Measurements from ENCODE around the gene DAPL1.

The DAPL1 gene

DNA sequence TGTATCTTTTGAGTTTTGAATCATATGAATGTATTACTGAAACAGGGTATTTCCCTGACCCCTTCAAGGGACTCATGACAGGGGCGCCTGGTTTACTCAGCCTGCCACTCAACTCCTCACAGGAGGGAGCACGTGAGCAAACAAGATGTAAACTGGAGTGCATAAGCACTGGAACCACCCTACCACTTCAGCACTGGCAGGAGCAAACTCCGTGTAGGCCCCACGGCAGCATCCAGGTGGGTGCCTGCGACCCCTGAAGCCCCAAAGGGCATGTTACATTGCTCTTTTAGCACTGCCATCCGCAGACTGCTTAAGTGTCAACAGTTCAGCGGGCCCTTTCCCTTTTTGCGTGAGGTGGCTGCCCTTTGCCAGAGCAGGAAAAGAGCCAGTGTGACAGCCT, 8.2 kb upstream of the DAPL1 start:
- TF ChIP-seq, protein P1, sequence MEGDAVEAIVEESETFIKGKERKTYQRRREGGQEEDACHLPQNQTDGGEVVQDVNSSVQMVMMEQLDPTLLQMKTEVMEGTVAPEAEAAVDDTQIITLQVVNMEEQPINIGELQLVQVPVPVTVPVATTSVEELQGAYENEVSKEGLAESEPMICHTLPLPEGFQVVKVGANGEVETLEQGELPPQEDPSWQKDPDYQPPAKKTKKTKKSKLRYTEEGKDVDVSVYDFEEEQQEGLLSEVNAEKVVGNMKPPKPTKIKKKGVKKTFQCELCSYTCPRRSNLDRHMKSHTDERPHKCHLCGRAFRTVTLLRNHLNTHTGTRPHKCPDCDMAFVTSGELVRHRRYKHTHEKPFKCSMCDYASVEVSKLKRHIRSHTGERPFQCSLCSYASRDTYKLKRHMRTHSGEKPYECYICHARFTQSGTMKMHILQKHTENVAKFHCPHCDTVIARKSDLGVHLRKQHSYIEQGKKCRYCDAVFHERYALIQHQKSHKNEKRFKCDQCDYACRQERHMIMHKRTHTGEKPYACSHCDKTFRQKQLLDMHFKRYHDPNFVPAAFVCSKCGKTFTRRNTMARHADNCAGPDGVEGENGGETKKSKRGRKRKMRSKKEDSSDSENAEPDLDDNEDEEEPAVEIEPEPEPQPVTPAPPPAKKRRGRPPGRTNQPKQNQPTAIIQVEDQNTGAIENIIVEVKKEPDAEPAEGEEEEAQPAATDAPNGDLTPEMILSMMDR (IDR thresholded peaks at IDR 0.05; ENCODE audit: borderline replicate concordance, insufficient read depth, low read depth, low read length) = no peak
- H3K4me3 ChIP-seq (ENCODE audit: low read depth, low read length) = no peak overlapping the region

DNA sequence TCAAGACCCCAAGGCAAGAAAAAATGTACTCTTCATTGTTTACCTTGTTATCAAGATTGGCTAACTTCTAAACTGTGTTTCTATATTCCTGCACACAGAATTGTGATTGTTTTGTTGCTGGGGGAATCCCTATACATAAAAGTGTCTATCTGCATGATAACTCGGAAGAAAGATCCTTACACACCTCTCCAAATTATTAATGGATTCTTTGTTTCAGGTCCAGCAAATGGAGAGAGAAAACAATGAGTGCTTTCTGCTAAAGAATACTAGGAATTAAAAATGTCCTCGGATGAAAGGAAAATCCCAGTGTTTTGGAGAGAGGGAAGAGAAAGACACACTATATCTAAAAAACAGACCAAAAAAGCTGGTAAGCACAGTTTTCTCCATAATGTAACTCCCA, 6.2 kb upstream of the DAPL1 start:
- no peak overlapping the region for H3K4me3 ChIP-seq (ENCODE audit: low read depth, low read length)
- TF ChIP-seq, protein P1 (IDR thresholded peaks at IDR 0.05; ENCODE audit: borderline replicate concordance, insufficient read depth, low read depth, low read length) = no peak

DNA sequence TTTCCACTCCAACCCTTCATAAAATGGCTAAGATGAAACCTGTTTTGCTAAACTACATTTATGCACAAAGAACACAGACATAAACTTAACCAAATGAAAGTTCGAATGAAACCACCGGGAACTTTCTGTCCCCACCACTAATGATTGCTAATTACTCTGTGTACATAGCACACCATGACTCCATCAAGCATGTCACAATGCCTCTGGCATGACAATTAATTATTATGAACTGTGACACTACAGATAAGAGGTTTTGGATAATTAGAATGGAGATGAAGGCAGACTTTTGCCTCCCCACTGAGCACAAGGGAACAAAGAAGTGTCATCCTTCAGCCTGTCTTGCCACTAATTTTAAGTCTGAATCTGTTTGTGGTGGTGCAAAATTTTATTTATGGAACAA, 1.5 kb downstream of the DAPL1 start:
- TF ChIP-seq, protein P1 (IDR thresholded peaks at IDR 0.05; ENCODE audit: borderline replicate concordance, insufficient read depth, low read depth, low read length) = no peak
- H3K4me3 ChIP-seq (ENCODE audit: low read depth, low read length) = no peak overlapping the region

DNA sequence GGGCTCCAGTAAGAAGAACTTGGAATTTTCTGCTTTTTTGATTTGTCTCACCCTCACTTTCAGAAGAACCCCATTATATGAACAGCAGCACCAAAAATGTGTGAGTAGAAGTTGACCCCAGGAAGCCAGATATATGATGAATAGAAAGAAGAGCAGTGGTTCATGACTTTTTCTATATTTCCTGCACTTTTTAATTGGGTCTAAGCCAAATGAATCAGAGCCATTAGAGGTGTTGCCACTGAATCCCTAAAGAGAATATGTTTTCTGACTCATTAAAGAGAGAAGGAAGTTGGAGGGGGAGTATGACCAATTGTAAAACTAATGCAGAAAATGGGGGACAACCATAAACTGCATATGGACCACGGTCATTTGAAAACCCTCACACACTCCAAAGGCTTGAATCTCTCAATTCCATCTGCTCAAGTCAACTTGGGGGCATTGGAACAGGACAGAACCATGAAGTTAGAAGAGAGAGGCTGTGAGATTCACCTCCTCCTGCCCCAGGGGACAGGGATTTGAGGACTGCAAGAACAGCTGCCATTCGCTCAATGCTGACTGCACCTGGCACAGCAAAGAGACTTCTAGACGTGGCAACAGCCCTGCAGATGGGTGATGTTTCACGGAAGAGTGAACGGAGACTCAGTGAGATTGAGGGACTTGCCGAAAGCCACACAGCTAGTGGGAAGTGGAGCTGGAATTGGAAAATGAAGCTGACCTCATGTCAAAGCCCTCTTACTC, 3.0 kb downstream of the DAPL1 start:
- TF ChIP-seq, protein P1 (IDR thresholded peaks at IDR 0.05; ENCODE audit: borderline replicate concordance, insufficient read depth, low read depth, low read length) = no peak
- H3K4me3 ChIP-seq (ENCODE audit: low read depth, low read length) = no peak overlapping the region

DNA sequence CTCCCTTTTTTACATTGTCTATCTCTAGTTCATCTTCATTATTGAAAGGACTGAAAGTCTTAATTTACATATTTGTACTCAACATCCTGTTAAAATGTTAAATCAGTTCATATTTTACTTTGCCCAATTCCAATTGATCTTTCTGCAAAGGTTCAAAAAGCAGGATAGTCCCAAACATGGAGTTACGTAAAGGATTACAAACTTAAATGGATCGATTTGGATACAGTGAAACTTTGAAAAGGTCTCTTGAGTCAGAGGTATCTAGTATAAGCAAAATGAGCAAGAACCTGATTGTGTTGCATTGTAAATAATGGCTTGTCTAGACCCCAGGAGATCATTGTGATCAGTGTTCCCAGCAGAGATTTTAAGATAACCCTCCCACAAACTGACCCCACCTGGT, 4.1 kb downstream of the DAPL1 start:
- no peak overlapping the region for H3K4me3 ChIP-seq (ENCODE audit: low read depth, low read length)
- TF ChIP-seq, protein P1 (IDR thresholded peaks at IDR 0.05; ENCODE audit: borderline replicate concordance, insufficient read depth, low read depth, low read length) = no peak

DNA sequence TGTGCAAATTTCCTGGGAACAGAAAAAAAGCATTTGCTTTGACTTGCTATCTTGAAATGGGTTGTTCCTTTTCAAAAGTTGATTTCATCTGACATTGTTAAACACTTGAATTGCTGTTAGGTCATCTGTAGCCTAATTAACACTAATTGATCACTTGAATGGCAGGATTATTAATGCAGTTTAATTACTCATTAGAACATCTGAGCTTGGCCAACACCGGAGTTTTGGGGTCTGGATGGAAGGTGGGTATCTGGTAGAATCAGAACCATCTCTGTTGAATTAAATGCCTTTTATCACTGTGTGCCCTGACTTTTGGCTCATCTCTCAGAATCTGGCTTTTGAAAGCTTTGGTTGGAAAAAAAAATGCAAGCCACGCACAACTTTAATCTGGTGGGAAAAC, 8.4 kb downstream of the DAPL1 start:
- TF ChIP-seq, protein P1 (IDR thresholded peaks at IDR 0.05; ENCODE audit: borderline replicate concordance, insufficient read depth, low read depth, low read length) = no peak
- no peak overlapping the region for H3K4me3 ChIP-seq (ENCODE audit: low read depth, low read length)

DNA sequence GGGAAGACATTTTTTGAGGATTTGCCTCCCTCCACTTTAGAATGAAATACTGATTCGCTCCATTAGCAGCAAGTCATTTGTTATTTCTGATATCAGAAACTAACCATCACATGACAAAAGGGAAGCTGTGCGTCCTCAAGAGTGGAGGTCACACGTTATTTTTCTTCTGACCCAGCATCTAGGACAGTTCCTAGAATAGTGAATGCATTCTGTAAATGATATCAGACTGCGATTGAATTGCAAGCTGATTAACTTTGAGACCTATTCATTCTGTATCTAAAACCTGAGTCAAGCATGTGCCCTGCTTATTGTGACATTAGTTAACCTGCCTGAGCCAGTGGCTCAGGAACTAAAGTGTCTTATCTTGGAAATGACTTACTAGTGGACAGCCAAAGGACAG, 10.1 kb downstream of the DAPL1 start:
- TF ChIP-seq, protein P1 (IDR thresholded peaks at IDR 0.05; ENCODE audit: borderline replicate concordance, insufficient read depth, low read depth, low read length) = no peak
- H3K4me3 ChIP-seq (ENCODE audit: low read depth, low read length) = no peak overlapping the region

All from GM12875 (cell line).